ENCODE data around the gene TBC1D9. TPM values are rescaled to one million over a fixed set of nuclear protein-coding genes. Genes with fewer than 3 reads are reported as not detected.

Gene TBC1D9
- 34.6 and 38.5 TPM in 2 replicates for total RNA-seq

DNA sequence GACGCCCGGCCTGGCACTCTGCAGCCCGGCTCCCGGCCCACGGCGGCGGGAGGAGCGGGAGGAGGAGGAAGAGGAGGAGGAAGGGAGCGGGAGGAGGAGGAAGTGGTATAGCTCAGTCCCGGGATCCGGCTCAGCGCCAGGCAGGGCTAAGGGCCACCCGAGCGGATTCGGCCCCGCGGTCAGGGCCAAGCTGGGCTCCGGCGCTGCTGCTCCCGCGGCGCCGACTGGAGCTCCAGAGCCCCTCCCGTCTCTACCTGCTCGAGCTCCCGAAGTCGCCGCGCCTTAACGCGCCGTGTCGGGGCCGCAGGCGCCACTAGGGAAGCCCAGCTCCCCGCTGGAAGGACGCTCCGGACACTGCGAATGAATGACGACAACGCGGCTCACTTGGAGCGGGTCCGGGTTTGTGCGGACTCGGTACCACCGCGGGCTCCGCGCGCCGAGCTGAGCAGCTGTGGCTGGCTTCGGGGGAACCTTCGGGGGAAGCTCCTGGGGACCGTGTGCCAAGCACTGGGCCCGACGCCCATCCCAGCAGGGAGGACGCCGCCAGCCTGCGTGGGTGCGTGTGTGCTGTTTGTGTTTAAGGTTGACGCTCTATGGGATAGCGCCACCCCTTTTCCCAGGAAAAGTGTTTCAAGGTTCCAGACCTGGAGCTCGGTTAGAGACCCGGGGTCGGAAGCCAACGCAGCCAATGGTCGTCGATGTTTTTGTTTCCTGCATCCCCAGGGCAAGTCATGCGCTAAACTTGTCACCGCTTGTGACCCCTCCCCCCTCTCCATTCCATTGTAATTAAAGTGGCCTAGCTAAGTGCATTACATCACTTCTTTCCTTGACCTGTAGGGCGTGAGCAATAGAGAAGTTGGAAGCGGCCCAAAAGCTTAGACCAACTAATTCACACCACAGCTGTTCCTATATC lies at the start of gene TBC1D9:
TBC1D9 (minus strand) TSS at position 67 of the 913 bp plus-strand sequence. CDS start 340 bp downstream, outside the sequence.
- peak; percentile 90 for DNase-seq (ENCODE audit: low read depth)
- Histone ChIP-seq H3K27me3 (ENCODE audit: control insufficient read depth, insufficient read depth, low read length) (no peaks in the 10 kb centered on the region), H3K4me3 (ENCODE audit: low read depth, low read length) (peak within 1 kb of the TSS; percentile 96), H3K36me3 (ENCODE audit: control insufficient read depth, insufficient read depth, low read length) (no peaks in the 10 kb centered on the region)
- TF ChIP-seq, protein P1, sequence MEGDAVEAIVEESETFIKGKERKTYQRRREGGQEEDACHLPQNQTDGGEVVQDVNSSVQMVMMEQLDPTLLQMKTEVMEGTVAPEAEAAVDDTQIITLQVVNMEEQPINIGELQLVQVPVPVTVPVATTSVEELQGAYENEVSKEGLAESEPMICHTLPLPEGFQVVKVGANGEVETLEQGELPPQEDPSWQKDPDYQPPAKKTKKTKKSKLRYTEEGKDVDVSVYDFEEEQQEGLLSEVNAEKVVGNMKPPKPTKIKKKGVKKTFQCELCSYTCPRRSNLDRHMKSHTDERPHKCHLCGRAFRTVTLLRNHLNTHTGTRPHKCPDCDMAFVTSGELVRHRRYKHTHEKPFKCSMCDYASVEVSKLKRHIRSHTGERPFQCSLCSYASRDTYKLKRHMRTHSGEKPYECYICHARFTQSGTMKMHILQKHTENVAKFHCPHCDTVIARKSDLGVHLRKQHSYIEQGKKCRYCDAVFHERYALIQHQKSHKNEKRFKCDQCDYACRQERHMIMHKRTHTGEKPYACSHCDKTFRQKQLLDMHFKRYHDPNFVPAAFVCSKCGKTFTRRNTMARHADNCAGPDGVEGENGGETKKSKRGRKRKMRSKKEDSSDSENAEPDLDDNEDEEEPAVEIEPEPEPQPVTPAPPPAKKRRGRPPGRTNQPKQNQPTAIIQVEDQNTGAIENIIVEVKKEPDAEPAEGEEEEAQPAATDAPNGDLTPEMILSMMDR (IDR thresholded peaks at IDR 0.05; ENCODE audit: insufficient read depth, low read length, poor library complexity, severe bottlenecking) = no peak

DNA sequence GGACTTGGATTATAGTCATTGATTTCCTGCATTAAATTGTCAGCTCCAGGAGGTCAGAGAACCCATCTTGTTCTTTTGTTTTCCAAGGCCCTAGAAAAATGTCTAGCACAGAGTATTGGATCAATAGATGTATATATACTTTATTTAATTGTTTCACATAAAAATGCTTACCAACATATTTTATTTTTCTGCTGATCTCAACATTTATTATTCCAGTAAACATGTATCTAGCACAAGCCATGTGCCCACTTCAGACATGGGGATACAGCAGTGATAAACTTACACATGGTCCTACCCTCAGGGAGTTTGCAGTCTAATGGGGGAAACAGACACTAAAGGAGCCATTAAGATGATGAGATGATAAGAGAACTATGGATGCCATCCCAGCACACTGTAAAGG lies 49.1 kb upstream of the TBC1D9 start:
- TF ChIP-seq, protein P1 (IDR thresholded peaks at IDR 0.05; ENCODE audit: insufficient read depth, low read length, poor library complexity, severe bottlenecking) = no peak
- H3K4me3 ChIP-seq (ENCODE audit: low read depth, low read length) = no peak overlapping the region

DNA sequence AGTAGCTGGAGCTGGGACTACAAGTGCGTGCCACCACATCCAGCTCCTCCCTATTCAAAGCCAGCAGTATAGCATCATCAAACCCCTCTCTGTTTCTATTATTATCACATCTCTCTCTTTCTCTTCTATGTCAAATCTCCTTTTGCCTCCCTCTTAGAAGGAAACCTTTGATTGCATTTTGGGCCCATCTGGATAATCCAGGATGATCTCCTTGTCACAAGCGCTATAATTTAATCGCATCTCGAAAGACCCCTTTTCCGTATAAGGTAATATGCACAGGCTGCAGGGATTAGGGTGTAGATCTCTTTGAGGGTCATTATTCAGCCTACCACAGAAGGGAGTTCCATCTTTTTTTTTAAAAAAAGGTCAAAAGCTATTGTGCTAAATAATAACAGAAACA lies 46.4 kb upstream of the TBC1D9 start:
- DNase-seq (ENCODE audit: low read depth) = no peak
- H3K27me3 ChIP-seq (ENCODE audit: control insufficient read depth, insufficient read depth, low read length) = no peaks in the 10 kb centered on the region
- no peaks in the 10 kb centered on the region for H3K36me3 ChIP-seq (ENCODE audit: control insufficient read depth, insufficient read depth, low read length)
- TF ChIP-seq, protein P1 (IDR thresholded peaks at IDR 0.05; ENCODE audit: insufficient read depth, low read length, poor library complexity, severe bottlenecking) = no peak
- no peak overlapping the region for H3K4me3 ChIP-seq (ENCODE audit: low read depth, low read length)

More for the DNA sequence above, 49.1 kb upstream of the TBC1D9 start:
- Histone ChIP-seq H3K27me3 (ENCODE audit: control insufficient read depth, insufficient read depth, low read length) (no peaks in the 10 kb centered on the region), H3K36me3 (ENCODE audit: control insufficient read depth, insufficient read depth, low read length) (no peaks in the 10 kb centered on the region)
- no peak for DNase-seq (ENCODE audit: low read depth)

DNA sequence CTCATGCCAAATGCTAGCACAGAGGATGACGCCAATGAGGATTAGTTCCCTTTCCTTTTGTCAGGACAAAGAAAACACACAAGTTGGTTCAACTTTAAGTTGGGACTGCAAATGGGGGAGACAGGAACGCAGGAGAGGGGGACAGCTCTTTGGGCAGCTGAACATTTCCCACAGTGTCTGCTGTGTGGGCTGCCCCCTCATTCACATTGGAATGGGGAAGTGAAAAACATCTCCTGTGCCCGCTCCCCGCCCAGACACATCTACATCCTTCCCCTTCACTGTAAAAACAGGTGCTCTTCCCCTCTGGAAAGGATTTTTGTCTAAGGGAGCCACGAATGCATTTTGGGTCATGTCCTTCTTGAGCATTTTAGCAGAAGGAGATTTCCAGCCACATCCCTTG lies 44.5 kb upstream of the TBC1D9 start:
- TF ChIP-seq, protein P1 (IDR thresholded peaks at IDR 0.05; ENCODE audit: insufficient read depth, low read length, poor library complexity, severe bottlenecking) = no peak
- H3K4me3 ChIP-seq (ENCODE audit: low read depth, low read length) = no peak overlapping the region
- H3K36me3 ChIP-seq (ENCODE audit: control insufficient read depth, insufficient read depth, low read length) = no peaks in the 10 kb centered on the region
- H3K27me3 ChIP-seq (ENCODE audit: control insufficient read depth, insufficient read depth, low read length) = no peaks in the 10 kb centered on the region
- DNase-seq (ENCODE audit: low read depth) = no peak

DNA sequence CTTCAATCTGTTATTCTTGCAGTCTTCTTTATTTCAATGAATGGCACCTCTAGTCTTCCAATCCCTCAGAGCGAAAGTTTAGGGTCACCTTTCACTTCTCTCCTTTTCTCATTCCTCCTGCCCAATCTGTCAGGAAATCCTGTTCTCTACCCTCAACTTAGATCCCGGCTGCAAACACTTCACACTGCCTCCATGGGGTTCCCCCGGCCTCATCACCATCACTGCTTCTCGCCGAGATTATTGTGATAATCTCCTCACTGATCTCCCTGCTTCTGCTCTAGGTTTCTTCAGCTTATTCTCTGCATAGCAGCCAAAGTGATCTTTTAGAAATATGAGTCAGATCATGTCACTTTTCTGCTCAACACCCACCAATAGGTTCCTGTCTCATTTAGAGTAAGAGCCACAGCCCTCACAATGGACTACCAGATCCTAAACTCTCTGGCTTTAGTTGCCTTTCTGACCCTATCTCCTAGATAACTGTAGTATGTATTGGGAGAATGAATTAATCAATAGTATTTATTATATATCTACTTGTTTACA lies 43.6 kb upstream of the TBC1D9 start:
- TF ChIP-seq, protein P1 (IDR thresholded peaks at IDR 0.05; ENCODE audit: insufficient read depth, low read length, poor library complexity, severe bottlenecking) = no peak
- Histone ChIP-seq H3K4me3 (ENCODE audit: low read depth, low read length) (no peak overlapping the region), H3K27me3 (ENCODE audit: control insufficient read depth, insufficient read depth, low read length) (no peaks in the 10 kb centered on the region), H3K36me3 (ENCODE audit: control insufficient read depth, insufficient read depth, low read length) (no peaks in the 10 kb centered on the region)
- no peak for DNase-seq (ENCODE audit: low read depth)

Measured in kidney epithelial cell (primary cell).